Transverse colon (tissue), 4 donors: ENCODE measurements around the gene TMEM187. TPM values are rescaled to one million over a fixed set of nuclear protein-coding genes. Genes with fewer than 3 reads are reported as not detected.

Experiments
- DNase-seq: peaks from one replicate; pipeline ENCODE4 v3.0.0-alpha.2; 2019
- H3K27ac ChIP-seq, 4 donors: fragments of 200-600 bp; sonication (generic); 2 replicates each; pipeline ENCODE4 v1.5.1; 2016 to 2018; ENCODE audit warnings: inconsistent platforms in 4 of 4
- H3K27me3 ChIP-seq: fragments of 200-600 bp; sonication (generic); 2 replicates; pipeline ENCODE4 v1.5.1; 2017; ENCODE audit warnings: inconsistent platforms
- H3K36me3 ChIP-seq, 4 donors: fragments of 200-600 bp; sonication (generic); 2 replicates each; pipeline ENCODE4 v1.5.1; 2017 to 2019; ENCODE audit warnings: inconsistent platforms in 4 of 4
- H3K4me1 ChIP-seq, 4 donors: fragments of 200-600 bp; sonication (generic); 2 replicates each; pipeline ENCODE4 v1.5.1; 2017 to 2020; ENCODE audit warnings: inconsistent platforms in 4 of 4
- H3K4me3 ChIP-seq, 4 donors: fragments of 200-600 bp; sonication (generic); 1 replicate in 1 of 4; 2 replicates in 3 of 4; pipeline versions ENCODE4 v1.5.1 to v1.6.1; 2017 to 2019; ENCODE audit warnings: inconsistent platforms in 4 of 4
- H3K9me3 ChIP-seq, 2 donors: fragments of 200-600 bp; sonication (generic); 2 replicates each; pipeline ENCODE4 v1.5.1; 2017 to 2019; ENCODE audit warnings: inconsistent platforms in 2 of 2
- EP300 ChIP-seq: sonication (generic); formaldehyde crosslinking; IDR thresholded peaks from one replicate; pipeline ENCODE4 v1.6.1; 2017; ENCODE audit warnings: antibody characterized with exemption, low read depth
- POLR2A ChIP-seq: fragments of 450-650 bp; IDR thresholded peaks from one replicate; pipeline ENCODE4 v1.6.1; 2016; ENCODE audit warnings: antibody characterized with exemption, mild to moderate bottlenecking, moderate library complexity
- POLR2AphosphoS5 ChIP-seq, 3 donors: sonication (generic); formaldehyde crosslinking; IDR thresholded peaks; one replicate each; pipeline ENCODE4 v1.6.1; 2016; ENCODE audit warnings: antibody characterized with exemption in 3 of 3
- WGBS, 2 donors: methylation state at CpG; one replicate each; pipeline ENCODE4 v1.1.5; 2018; ENCODE audit warnings: low coverage in 1 of 2; 5-methylcytosine and 5-hydroxymethylcytosine counted together
- in situ Hi-C, 4 donors: fragments of 200-750 bp; cut with MboI; loops; one replicate each; pipeline versions ENCODE4 v1.15.0 to v1.15.1; 2017; ENCODE audit warnings: low sequenced_read_pairs in 3 of 4, low pct_ligation_motif_present in 1 of 4, low pct_unique_long_range_greater_than_20kb in 1 of 4
- intact Hi-C: fragments of 100-400 bp; cut with DNase I; formaldehyde crosslinking; loops from one replicate; pipeline ENCODE4 v1.15.1; 2023; ENCODE audit warnings: low total_unique reads
- total RNA-seq, 4 donors: library from RNA; depleted of rRNA; stranded (reverse); fragments of >200 nt; gene quantifications; one replicate each; pipeline ENCODE4 v1.1.0, GENCODE V29; 2016
- TF ChIP-seq, protein P1 (sequence below), 5 experiments: fragments of 200-600 bp in 3 of 5; fragments of 450-650 bp in 2 of 5; sonication (generic) in 3 of 5; IDR thresholded peaks; 1 replicate in 2 of 5; 2 replicates in 3 of 5; pipeline ENCODE4 v1.5.1; 2016 to 2017; ENCODE audit warnings: antibody characterized with exemption in 5 of 5, inconsistent platforms in 3 of 5, mild to moderate bottlenecking in 2 of 5, moderate library complexity in 1 of 5

The TMEM187 gene
- total RNA-seq, 4 donors from 2014 or later: 1.6 to 11.2 (median 5.5) TPM

DNA sequence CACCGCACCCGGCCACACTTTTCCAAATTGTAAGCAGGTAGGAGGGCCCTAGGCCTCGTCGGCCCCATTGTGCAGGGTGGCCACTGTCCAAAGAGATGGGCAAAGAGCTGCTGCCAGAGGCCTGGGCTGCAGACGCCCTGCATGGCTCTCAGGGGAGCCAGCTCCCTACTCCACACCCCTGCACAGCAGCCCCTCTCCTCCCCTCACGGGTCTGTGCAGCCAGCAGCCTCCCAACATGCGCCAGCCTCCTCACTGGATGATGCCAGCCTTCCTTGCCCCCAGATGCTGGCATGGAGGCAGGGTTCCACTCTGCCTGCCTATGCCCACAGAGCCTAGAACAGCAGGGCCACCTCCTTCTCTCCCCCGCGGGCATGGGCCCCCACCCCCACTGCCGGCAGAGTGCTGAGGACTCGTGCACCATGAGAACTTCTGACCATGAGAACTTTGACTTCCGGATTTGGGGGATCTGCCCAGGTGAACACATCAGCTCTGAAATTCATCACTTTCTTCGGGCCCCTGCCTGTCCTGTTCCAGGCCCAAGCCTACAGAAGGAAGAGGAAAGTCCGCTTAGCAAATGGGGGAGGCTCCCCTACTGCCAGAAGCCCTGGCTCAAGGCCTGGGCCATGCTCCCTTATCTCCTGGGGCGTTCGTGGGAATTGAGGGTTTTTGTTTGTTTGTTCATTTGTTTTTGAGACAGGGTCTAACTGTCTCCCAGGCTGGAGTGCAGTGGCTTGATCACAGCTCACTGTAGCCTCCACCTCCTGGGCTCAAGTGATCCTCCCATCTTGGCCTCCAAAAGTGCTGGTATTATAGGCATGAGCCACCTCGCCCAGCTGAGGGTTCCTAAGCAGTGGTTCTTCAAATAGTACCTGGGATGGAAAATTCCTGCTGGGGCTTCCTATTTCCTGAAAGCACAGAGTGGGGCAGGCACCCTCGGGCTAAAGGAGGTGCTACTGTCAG is 39.1 kb downstream of the TMEM187 start:
- Histone ChIP-seq H3K4me1 (peaks cover 0 to 4% (median 2%) of the 10 kb centered on the region in 4 donors), H3K27ac (no peak overlapping the region), H3K27me3 (no peaks in the 10 kb centered on the region), H3K4me3 (no peak overlapping the region), H3K9me3 (no peaks in the 10 kb centered on the region), H3K36me3 (no peaks in the 10 kb centered on the region)
- DNase-seq: no peak
- intact Hi-C loops: loop anchor here (5.0 kb wide), 1 partner anchor 41 kb away; no protein-coding TSS in a partner anchor
- WGBS, 2 donors: 81% methylated on average over 15 of the region's 18 CpGs; no CpG with 5 or more reads in 1 of the 2 donors
- TF ChIP-seq, protein P1, sequence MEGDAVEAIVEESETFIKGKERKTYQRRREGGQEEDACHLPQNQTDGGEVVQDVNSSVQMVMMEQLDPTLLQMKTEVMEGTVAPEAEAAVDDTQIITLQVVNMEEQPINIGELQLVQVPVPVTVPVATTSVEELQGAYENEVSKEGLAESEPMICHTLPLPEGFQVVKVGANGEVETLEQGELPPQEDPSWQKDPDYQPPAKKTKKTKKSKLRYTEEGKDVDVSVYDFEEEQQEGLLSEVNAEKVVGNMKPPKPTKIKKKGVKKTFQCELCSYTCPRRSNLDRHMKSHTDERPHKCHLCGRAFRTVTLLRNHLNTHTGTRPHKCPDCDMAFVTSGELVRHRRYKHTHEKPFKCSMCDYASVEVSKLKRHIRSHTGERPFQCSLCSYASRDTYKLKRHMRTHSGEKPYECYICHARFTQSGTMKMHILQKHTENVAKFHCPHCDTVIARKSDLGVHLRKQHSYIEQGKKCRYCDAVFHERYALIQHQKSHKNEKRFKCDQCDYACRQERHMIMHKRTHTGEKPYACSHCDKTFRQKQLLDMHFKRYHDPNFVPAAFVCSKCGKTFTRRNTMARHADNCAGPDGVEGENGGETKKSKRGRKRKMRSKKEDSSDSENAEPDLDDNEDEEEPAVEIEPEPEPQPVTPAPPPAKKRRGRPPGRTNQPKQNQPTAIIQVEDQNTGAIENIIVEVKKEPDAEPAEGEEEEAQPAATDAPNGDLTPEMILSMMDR (IDR thresholded peaks at IDR 0.05): no peak
- TF ChIP-seq POLR2A (no peak), EP300 (no peak), POLR2AphosphoS5 (IDR thresholded peaks at IDR 0.05) (no peak)
- in situ Hi-C loops: no loop called here

DNA sequence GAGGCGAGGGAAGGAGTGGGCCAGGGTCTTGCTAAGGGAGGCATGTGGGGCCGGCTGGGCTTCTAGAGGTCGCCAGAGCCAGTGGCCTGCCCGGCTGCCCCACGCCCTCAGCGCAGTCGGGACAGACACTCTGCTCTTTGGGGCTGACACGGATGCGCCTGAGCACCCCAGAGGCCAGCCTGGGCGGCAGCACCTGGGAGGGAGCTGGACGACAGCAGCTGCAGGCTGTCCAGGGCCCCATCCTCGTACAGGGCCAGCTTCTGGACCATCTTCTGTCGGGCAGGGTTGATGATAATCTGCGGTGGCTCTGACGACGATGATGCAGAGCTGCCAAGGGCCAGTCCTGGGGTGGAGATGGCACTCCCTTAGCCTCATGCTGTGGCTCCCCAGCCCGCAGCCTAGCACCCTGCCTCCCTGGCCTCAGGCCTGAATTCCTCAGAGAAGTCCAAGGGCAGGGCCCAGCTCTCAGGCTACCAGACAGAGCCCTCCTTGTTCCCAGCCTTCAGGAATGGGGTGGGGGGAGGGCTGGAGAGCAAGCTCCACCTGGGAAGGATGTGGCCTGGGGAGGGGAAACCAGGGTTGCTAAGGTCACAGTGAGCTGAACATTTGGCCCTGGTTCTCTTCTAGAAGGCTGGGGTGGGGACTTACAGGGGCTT is 39.9 kb downstream of the TMEM187 start:
- Histone ChIP-seq H3K9me3 (no peaks in the 10 kb centered on the region), H3K36me3 (no peaks in the 10 kb centered on the region), H3K4me3 (no peak overlapping the region), H3K4me1 (peaks cover 0 to 4% (median 2%) of the 10 kb centered on the region in 4 donors), H3K27me3 (no peaks in the 10 kb centered on the region), H3K27ac (peak overlapping the region in 1 of 4 donors; percentile 45)
- TF ChIP-seq POLR2A: no peak
- TF ChIP-seq POLR2AphosphoS5 (IDR thresholded peaks at IDR 0.05): no peak
- TF ChIP-seq, protein P1 (IDR thresholded peaks at IDR 0.05): no peak
- no peak for TF ChIP-seq EP300
- no peak for DNase-seq
- intact Hi-C loops: loop anchor here (5.0 kb wide), 1 partner anchor 40 kb away; no protein-coding TSS in a partner anchor
- in situ Hi-C loops: no loop called here
- WGBS, 2 donors: 86% methylated on average over 17 of the region's 17 CpGs; no CpG with 5 or more reads in 1 of the 2 donors

DNA sequence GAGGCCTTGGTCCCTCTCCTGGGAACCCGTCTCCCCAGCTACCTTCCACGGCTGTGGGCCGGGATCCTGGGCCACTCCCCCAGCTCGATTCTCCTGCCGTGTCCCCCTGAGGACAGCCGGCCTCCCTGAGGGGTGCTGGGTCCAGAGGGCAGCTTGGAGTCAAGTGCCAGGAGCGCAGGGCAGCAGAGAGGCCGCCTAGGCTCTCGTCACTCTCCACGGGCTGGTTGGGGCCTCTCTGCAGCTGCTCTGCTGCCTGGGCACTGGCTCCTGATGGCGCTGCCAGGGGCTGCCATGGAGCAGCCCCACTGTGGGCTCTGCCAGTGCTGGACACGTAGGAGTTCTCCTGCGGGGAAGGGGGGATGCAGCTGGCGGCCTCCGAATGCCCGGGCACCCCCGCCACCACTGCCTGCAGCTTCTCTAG is 40.5 kb downstream of the TMEM187 start:
- no peak for DNase-seq
- WGBS, 2 donors: 80% methylated on average over 14 of the region's 17 CpGs; no CpG with 5 or more reads in 1 of the 2 donors
- H3K4me1 ChIP-seq: peaks cover 0 to 6% (median 3%) of the 10 kb centered on the region in 4 donors
- TF ChIP-seq, protein P1 (IDR thresholded peaks at IDR 0.05): no peak
- TF ChIP-seq EP300 (no peak), POLR2AphosphoS5 (IDR thresholded peaks at IDR 0.05) (no peak), POLR2A (no peak)
- intact Hi-C loops: loop anchor here (5.0 kb wide), 1 partner anchor 39 kb away; no protein-coding TSS in a partner anchor
- no peaks in the 10 kb centered on the region for H3K9me3 ChIP-seq
- H3K36me3 ChIP-seq: no peaks in the 10 kb centered on the region
- no peak overlapping the region for H3K4me3 ChIP-seq
- H3K27ac ChIP-seq: peak overlapping the region in 1 of 4 donors; percentile 45
- in situ Hi-C loops: no loop called here
- no peaks in the 10 kb centered on the region for H3K27me3 ChIP-seq
